HG02973 (cell line): ENCODE measurements around the gene SALL4.
"Not testable (repeated sequence)": the region's sequence is repeated elsewhere in the genome, so short reads cannot be mapped to it uniquely, and the experiment has no call there.

Source experiments
- ATAC-seq: cut with Tn5 transposase; IDR thresholded peaks from one replicate; pipeline ENCODE4 v1.9.1; 2021; ENCODE audit warnings: moderate library complexity; ENCODE audit not compliant: unreplicated experiment

Gene SALL4

GRCh38 chr20:51740308-51740707 lies 62.0 kb downstream of the SALL4 start:
- ATAC-seq, result not testable (repeated sequence)

- ATAC-seq, result no peak
Observed at GRCh38 chr20:51739722-51740249, 62.5 kb downstream of the SALL4 start.

GRCh38 chr20:51738877-51739447 lies 63.4 kb downstream of the SALL4 start:
- ATAC-seq, result no peak

GRCh38 chr20:51738261-51738660 lies 64.1 kb downstream of the SALL4 start:
- ATAC-seq, result not testable (repeated sequence)

GRCh38 chr20:51736947-51737346 lies 65.4 kb downstream of the SALL4 start:
- ATAC-seq, result no peak

GRCh38 chr20:51735728-51736600 lies 66.4 kb downstream of the SALL4 start:
- no peak for ATAC-seq

- ATAC-seq, result no peak
Observed at GRCh38 chr20:51734876-51735720, 67.2 kb downstream of the SALL4 start.

- ATAC-seq, result no peak
Observed at GRCh38 chr20:51733070-51733469, 69.3 kb downstream of the SALL4 start.
